Endothelial cell of umbilical vein (primary cell): ENCODE results near the gene HMGXB4. TPM values are rescaled to one million over a fixed set of nuclear protein-coding genes. Genes with fewer than 3 reads are reported as not detected.
A peak's percentile ranks its signal among the peaks of the same experiment; 100 is the strongest.

Source experiments
- BruUV-seq: library from RNA; stranded (reverse); fragments of 400-500 nt; replicated peaks from 2 replicates; lab custom pipeline; 2021; lab: Mats Ljungman, UMichigan
- CTCF ChIA-PET: fragments of 300-600, 350-600 bp; sonication (Branson Sonifier 250); formaldehyde crosslinking; loops from one replicate; lab custom pipeline; 2021; ENCODE audit warnings: antibody characterized with exemption, inconsistent platforms; lab: Charles Lee
- POLR2A ChIA-PET: fragments of 300-600, 350-600 bp; sonication (Branson Sonifier 250); formaldehyde crosslinking; loops from one replicate; lab custom pipeline; 2021; ENCODE audit warnings: antibody characterized with exemption, inconsistent platforms; lab: Charles Lee
- DNase-seq: peaks from one replicate; pipeline ENCODE4 v3.0.0-alpha.2; 2011; ENCODE audit warnings: low read depth, low spot score
- FAIRE-seq: peaks from 2 replicates; lab custom pipeline; 2011; peaks lifted over from hg19 to GRCh38; lab: Jason Lieb, UNC
- H2AFZ ChIP-seq: 2 replicates; pipeline ENCODE4 v1.6.0; 2012; ENCODE audit warnings: low read depth, low read length, control low read depth, inconsistent platforms
- H3K27ac ChIP-seq: 2 replicates; pipeline ENCODE4 v1.5.1; 2011; ENCODE audit warnings: low read depth, mild to moderate bottlenecking, control low read depth, low read length, moderate library complexity; ENCODE audit not compliant: insufficient read depth
- H3K27me3 ChIP-seq, 2 experiments: 2 replicates each; pipeline versions ENCODE4 v1.6.0 to v1.6.1; 2011; ENCODE audit warnings: low read length in 2 of 2, mixed read lengths in 1 of 2; ENCODE audit not compliant: control insufficient read depth in 2 of 2, insufficient read depth in 2 of 2
- H3K36me3 ChIP-seq, 2 experiments: 2 replicates in 1 of 2; 3 replicates in 1 of 2; pipeline ENCODE4 v1.5.1; 2011; ENCODE audit warnings: low read length in 2 of 2, mild to moderate bottlenecking in 1 of 2, moderate library complexity in 1 of 2; ENCODE audit not compliant: control insufficient read depth in 2 of 2, insufficient read depth in 2 of 2; ENCODE audit errors: extremely low read depth in 1 of 2
- H3K4me1 ChIP-seq: 3 replicates; pipeline ENCODE4 v1.5.1; 2011; ENCODE audit warnings: mild to moderate bottlenecking, low read length; ENCODE audit not compliant: control insufficient read depth, insufficient read depth; ENCODE audit errors: extremely low read depth
- H3K4me2 ChIP-seq: 2 replicates; pipeline ENCODE4 v1.6.1; 2011; ENCODE audit warnings: low read length, control low read depth, mixed read lengths; ENCODE audit not compliant: insufficient read depth
- H3K4me3 ChIP-seq, 3 experiments: fragments of 200-600 bp in 1 of 3; sonication (generic), shearing (Covaris generic) in 1 of 3; replicated peaks in 1 of 3; 2 replicates each; pipeline ENCODE4 v1.5.1; 2011 to 2016; ENCODE audit warnings: control low read depth in 3 of 3, low read length in 3 of 3, mild to moderate bottlenecking in 2 of 3, inconsistent platforms in 1 of 3, low read depth in 1 of 3, moderate library complexity in 1 of 3; ENCODE audit not compliant: insufficient read depth in 1 of 3
- H3K79me2 ChIP-seq: 2 replicates; pipeline ENCODE4 v1.6.0; 2012; ENCODE audit warnings: low read length, inconsistent platforms; ENCODE audit not compliant: control insufficient read depth, insufficient read depth
- H3K9ac ChIP-seq: replicated peaks from 2 replicates; pipeline ENCODE3; 2011; ENCODE audit warnings: low read length, control low read depth; ENCODE audit not compliant: insufficient read depth; ENCODE audit errors: extremely low read depth
- H3K9me1 ChIP-seq: replicated peaks from 3 replicates; pipeline ENCODE4 v1.6.0; 2011; ENCODE audit warnings: mild to moderate bottlenecking, low read length; ENCODE audit not compliant: control insufficient read depth, insufficient read depth; ENCODE audit errors: extremely low read depth
- H3K9me3 ChIP-seq: replicated peaks from 2 replicates; pipeline ENCODE4 v1.5.1; 2012; ENCODE audit warnings: low read length, inconsistent platforms; ENCODE audit not compliant: control insufficient read depth, insufficient read depth
- H4K20me1 ChIP-seq: replicated peaks from 2 replicates; pipeline ENCODE3; 2011; ENCODE audit warnings: mild to moderate bottlenecking, low read length; ENCODE audit not compliant: control insufficient read depth, insufficient read depth; ENCODE audit errors: extremely low read depth
- CTCF ChIP-seq, 2 donors: IDR thresholded peaks; 1 replicate in 1 of 2; 2 replicates in 1 of 2; pipeline ENCODE4 v1.5.1; 2011; ENCODE audit warnings: low read length in 2 of 2, mild to moderate bottlenecking in 2 of 2, moderate library complexity in 2 of 2, control low read depth in 1 of 2, inconsistent platforms in 1 of 2, low read depth in 1 of 2; ENCODE audit not compliant: insufficient read depth in 1 of 2; ENCODE audit errors: extremely low read depth in 1 of 2
- EZH2 ChIP-seq: IDR thresholded peaks from 2 replicates; pipeline ENCODE4 v1.6.1; 2012; ENCODE audit warnings: borderline replicate concordance, low read depth, mild to moderate bottlenecking, moderate library complexity, low read length, inconsistent platforms; ENCODE audit not compliant: severe bottlenecking
- GATA2 ChIP-seq: IDR thresholded peaks from 2 replicates; pipeline ENCODE4 v1.7.0; 2011; ENCODE audit warnings: low read depth, mild to moderate bottlenecking, moderate library complexity, mixed read lengths, low read length; ENCODE audit not compliant: insufficient read length, insufficient read depth
- JUN ChIP-seq: IDR thresholded peaks from 2 replicates; pipeline ENCODE4 v1.6.1; 2011; ENCODE audit warnings: borderline replicate concordance, low read depth; ENCODE audit not compliant: insufficient read length, insufficient read depth
- POLR2A ChIP-seq: IDR thresholded peaks from 2 replicates; pipeline ENCODE4 v1.6.1; 2012; ENCODE audit warnings: low read depth, mild to moderate bottlenecking, control low read depth, low read length
- POLR2AphosphoS5 ChIP-seq: IDR thresholded peaks from 2 replicates; pipeline ENCODE4 v1.6.1; 2012; ENCODE audit warnings: low read depth, mild to moderate bottlenecking, control low read depth, low read length, moderate library complexity; ENCODE audit not compliant: insufficient read depth
- dilution Hi-C: fragments of 300-500 bp; cut with MboI; formaldehyde crosslinking; loops from one replicate; pipeline ENCODE4 v1.15.0; 2019; ENCODE audit warnings: low sequenced_read_pairs; ENCODE audit not compliant: extremely low pct_ligation_motif_present
- intact Hi-C: fragments of 100-400 bp; cut with micrococcal nuclease; formaldehyde crosslinking; loops from one replicate; pipeline ENCODE4 v1.10.0; 2022
- polyA plus RNA-seq, 4 experiments: library from polyadenylated mRNA; depleted of rRNA in 3 of 4; stranded (reverse) in 3 of 4; unstranded in 1 of 4; fragments of >200 nt; gene quantifications; 2 replicates each; pipeline versions ENCODE4 v1.2.1 to v1.2.3, GENCODE V29; 2011 to 2012; ENCODE audit warnings: missing spikeins in 1 of 4
- total RNA-seq: library from RNA; stranded (reverse); gene quantifications from 2 replicates; pipeline ENCODE4 v1.2.3, GENCODE V29; 2021

HMGXB4 gene
- total and polyA plus RNA-seq, 2 donors (not counting 3 experiments of a cell fraction or from before 2014, with no cell fraction given), result 12.2 to 30.5 TPM

DNA sequence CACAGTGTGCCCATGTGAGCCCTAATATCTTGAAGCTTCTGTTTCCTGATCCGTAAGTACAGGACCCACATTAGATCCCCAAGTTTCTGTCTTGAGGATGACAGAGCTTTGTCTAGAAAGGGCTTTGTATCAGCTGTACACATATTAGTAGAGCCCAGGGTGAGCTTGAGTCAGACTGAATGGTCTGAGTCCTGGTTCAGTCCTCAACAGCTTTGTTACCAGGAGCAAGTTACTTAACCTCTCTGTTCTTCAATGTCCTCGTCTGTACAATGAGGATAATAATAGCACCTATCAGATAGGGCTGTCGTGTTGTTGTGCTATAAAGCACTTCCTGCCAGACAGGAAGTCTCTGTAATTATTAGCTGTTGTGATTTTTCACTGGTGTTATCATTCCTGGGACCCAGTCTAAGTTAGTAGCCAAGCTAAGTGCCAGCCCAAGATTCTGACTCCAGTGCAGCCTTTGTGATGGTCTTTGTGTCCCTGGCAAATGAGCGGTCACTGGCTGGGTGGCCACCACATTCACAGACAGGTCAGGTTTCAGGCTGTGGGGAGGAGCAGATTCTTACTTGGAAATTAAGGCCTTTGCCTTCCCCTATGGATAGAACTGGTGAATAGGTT is 49.2 kb downstream of the HMGXB4 start:
- H3K4me3 ChIP-seq, result no peak overlapping the region
- H3K27ac ChIP-seq, result peak overlapping the region; percentile 96
- intact Hi-C loops (no loop called here), dilution Hi-C loops (no loop called here)
- TF ChIP-seq CTCF (IDR thresholded peaks at IDR 0.05; ENCODE audit: extremely low read depth in 1 of 2, insufficient read depth in 1 of 2, low read depth in 1 of 2, low read length in 2 of 2), result no peak
- TF ChIP-seq JUN, result peak; percentile 49
- no peak for TF ChIP-seq EZH2
- TF ChIP-seq POLR2AphosphoS5, result peak; percentile 86
- TF ChIP-seq POLR2A, result peak; percentile 46
- peak; percentile 75 for TF ChIP-seq GATA2
- no TSS peak for BruUV-seq
- H3K36me3 ChIP-seq, result no peaks in the 10 kb centered on the region
- no peaks in the 10 kb centered on the region for H3K9me1 ChIP-seq
- peak overlapping the region; percentile 80 for H3K9ac ChIP-seq
- POLR2A ChIA-PET, result interaction anchor here (0.7 kb wide), 1 partner anchor 24 kb away, joined by 3 read pairs; no protein-coding TSS in a partner anchor
- no peaks in the 10 kb centered on the region for H4K20me1 ChIP-seq
- H3K27me3 ChIP-seq, result no peaks in the 10 kb centered on the region
- peak; percentile 87 for FAIRE-seq
- peak overlapping the region; percentile 53 for H3K4me2 ChIP-seq
- H3K79me2 ChIP-seq, result peaks cover 21% of the 10 kb centered on the region
- no peaks in the 10 kb centered on the region for H3K9me3 ChIP-seq
- DNase-seq, result peak; percentile 87
- CTCF ChIA-PET, result interaction anchor here (1.2 to 2.0 kb wide), 2 partner anchors 18 to 24 kb away, joined by 4 to 10 read pairs; no protein-coding TSS in a partner anchor
- H3K4me1 ChIP-seq, result peaks cover 31% of the 10 kb centered on the region
- H2AFZ ChIP-seq, result no peak overlapping the region
